ENCODE data around the gene GSTK1.
"Not testable (repeated sequence)": the region's sequence is repeated elsewhere in the genome, so short reads cannot be mapped to it uniquely, and the experiment has no call there.

- not testable (repeated sequence) for TF ChIP-seq POLR2A (IDR thresholded peaks at IDR 0.05; ENCODE audit: low read depth, low read length); POLR2AphosphoS5 (IDR thresholded peaks at IDR 0.05; ENCODE audit: low read depth, low read length); TAF1 (IDR thresholded peaks at IDR 0.05; ENCODE audit: borderline replicate concordance, low read depth, low read length)
Observed at GRCh38 chr7:143213478-143213877, 49.8 kb upstream of the GSTK1 start.

All from GM12892 (cell line).